HFF-Myc (cell line): ENCODE results near the gene TUFM.
"Not testable (repeated sequence)": the region's sequence is repeated elsewhere in the genome, so short reads cannot be mapped to it uniquely, and the experiment has no call there.

Experiments
- DNase-seq: peaks from one replicate; pipeline ENCODE4 v3.0.0-alpha.2; 2011; ENCODE audit warnings: low read depth; ENCODE audit errors: extremely low read depth
- H3K4me3 ChIP-seq: replicated peaks from 2 replicates; pipeline ENCODE4 v1.5.1; 2011; ENCODE audit warnings: low read depth, mild to moderate bottlenecking, control low read depth, low read length
- TF ChIP-seq, protein P1 (sequence below): IDR thresholded peaks from 2 replicates; pipeline ENCODE4 v1.5.1; 2012; ENCODE audit warnings: mild to moderate bottlenecking, low read depth, low read length, control low read depth; ENCODE audit errors: missing control alignments

The TUFM gene

DNA sequence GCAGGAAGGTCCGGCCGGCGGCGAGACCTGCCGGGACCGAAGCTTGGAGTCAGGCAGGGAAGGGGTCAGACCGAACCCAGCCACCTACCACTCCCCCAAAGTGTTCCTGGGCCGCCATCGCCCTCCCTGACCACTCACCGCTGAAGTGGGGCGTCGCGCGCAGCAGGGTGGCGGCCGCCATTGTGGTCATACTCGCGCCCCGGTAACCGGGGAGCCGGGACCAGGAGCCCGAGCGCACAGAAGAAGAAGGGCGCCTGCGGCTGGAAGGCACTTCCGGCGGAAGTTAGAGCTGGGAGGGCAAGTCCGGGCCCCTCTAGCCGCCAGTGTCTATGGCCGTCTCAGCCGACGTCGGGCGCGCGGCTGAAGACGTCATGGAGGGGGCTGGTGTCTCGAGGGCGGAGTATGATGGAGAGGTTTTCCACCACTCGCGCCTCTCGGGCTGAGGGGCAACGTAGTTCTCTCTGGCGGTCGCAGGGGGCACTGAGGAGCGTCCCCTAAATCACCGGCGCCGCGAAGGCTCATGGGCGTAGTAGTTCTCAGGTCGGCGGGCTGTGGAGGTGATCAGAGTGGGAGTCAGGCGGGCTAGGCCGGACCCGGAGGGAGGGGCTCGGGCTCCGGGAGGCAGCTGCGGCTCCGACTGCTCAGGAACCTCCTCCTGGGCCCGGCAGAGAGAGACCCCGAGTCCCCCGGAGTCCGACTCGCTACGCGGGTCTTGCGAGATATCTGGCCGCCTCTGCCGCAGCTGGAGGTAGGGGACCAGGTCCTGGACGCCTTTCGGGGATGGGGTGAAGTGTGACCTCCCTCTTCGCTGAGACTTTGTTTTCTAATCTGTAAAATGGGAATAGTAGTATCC is at the start of gene TUFM:
TUFM (minus strand) TSS at position 269 of the 853 bp plus-strand sequence; CDS start at position 190, 79 bp downstream.
- H3K4me3 ChIP-seq, result peak within 1 kb of the TSS; percentile 75
- peak; percentile 93 for DNase-seq

DNA sequence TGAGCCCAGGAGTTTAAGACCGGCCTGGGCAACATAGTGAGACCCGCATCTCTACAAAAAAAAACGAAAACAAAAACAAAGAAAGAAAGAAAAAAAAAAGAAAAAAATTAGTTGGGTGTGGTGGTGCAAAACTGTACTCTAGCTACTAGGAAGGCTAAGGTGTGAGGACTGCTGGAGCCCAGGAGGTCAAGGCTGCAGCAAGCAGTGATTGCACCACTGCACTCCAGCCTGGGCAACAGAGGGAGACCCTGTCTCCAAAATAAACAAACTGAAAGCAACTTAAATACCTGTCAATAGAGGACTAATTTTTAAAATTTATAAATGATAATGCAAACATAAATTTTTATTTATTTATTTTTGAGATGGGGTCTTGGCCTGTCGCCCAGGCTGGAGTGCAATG is 49.5 kb upstream of the TUFM start:
- DNase-seq, result no peak
- TF ChIP-seq, protein P1, sequence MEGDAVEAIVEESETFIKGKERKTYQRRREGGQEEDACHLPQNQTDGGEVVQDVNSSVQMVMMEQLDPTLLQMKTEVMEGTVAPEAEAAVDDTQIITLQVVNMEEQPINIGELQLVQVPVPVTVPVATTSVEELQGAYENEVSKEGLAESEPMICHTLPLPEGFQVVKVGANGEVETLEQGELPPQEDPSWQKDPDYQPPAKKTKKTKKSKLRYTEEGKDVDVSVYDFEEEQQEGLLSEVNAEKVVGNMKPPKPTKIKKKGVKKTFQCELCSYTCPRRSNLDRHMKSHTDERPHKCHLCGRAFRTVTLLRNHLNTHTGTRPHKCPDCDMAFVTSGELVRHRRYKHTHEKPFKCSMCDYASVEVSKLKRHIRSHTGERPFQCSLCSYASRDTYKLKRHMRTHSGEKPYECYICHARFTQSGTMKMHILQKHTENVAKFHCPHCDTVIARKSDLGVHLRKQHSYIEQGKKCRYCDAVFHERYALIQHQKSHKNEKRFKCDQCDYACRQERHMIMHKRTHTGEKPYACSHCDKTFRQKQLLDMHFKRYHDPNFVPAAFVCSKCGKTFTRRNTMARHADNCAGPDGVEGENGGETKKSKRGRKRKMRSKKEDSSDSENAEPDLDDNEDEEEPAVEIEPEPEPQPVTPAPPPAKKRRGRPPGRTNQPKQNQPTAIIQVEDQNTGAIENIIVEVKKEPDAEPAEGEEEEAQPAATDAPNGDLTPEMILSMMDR, result no peak
- no peak overlapping the region for H3K4me3 ChIP-seq

More for the DNA sequence above, at the start of gene TUFM:
- TF ChIP-seq, protein P1, result peak; percentile 48

DNA sequence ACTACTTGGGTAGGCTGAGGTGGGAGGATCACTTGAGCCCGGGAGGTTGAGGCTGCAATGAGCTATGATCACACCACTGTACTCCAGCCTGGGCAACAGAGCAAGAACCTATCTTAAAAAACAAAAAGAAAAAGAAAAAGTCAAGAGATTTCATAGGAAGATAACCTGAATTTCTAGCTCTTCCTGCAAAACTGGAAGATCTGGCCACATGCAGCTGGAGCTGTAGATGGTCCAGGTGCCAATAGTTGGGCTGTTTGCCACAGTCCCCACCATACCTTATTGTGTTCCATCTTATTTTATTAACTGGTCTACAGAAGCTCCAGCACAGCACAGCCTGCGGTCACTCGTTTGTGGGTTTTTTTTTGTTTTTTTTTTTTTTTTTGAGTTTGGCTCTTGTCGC is 47.1 kb upstream of the TUFM start:
- TF ChIP-seq, protein P1, result no peak

DNA sequence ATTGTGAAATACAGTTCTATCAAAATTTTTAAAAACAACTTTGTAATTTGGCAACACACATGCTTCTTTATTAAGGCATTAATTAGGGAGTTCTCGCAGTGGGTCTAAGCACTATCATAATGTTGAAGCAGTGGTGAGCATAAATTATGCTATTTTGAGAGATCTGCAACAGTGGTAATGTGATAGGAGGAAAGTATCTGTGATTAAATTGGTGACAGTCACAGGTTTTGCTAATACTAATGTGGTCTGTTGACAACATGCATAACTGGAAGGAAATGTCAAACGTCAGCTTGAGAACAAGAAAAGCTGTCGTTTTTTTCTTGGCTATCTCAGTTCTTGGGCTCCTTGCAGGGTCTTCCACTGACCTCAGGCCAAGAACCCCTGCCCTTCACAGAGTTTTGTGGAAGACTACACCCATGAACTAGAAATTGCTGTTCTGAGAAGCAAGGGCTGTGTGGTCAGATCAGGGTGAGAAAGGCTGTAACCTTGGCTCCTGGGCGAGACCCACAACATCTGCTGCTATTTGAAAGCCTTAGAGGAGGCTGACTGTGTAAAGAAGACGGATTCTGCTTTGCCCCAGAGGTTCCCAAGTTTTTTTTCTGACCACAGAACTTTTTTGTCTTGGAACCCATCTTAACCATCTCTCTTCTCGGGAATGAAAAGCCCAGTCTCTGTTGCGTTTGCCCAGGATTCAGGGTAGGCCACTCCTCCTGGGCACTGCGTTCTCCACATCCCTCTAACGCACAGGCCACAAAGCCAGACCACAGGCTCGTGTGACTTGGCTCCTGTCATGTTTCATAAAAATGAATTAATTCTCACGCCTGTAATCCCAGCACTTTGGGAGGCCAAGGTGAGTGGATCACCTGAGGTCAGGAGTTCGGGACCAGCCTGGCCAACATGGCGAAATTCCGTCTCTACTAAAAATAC is 46.1 kb upstream of the TUFM start:
- TF ChIP-seq, protein P1, result no peak
- no peak overlapping the region for H3K4me3 ChIP-seq
- DNase-seq, result no peak

More for the DNA sequence above, 47.1 kb upstream of the TUFM start:
- no peak for DNase-seq
- no peak overlapping the region for H3K4me3 ChIP-seq

DNA sequence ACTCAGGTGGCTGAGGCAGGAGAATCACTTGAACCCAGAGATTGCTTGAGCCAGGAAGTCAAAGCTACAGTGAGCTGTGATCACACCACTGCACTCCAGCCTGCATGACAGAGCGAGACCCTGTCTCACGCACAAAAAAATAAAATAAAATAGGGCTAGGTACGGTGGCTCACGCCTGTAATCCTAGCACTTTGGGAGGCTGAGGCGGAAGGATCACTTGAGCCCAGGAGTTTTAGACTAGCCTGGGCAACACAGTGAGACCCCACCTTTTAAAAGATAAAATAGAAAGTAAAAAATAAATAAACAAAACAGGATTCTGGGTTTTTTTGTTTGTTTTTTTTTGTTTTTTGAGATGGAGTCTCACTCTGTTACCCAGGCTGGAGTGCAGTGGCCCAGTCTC is 44.2 kb upstream of the TUFM start:
- DNase-seq, H3K4me3 ChIP-seq: not testable (repeated sequence)

DNA sequence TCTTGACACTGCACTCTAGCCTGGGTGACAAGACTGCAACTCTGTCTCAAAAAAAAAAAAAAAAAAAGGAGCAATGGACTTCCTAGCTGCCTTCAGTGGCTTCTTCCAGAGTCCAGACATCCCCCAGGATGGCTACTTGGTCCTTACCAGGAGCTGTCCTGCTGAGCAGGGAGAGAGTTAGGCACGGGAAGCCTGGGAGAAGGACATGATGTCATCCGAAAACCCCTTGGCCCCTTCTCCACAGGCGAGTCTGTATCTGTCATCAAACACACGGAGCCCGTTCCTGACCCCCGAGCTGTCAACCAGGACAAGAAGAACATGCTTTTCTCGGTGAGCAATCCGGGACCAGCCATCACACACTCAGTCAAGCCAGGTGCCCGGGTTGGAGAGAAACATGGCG is 40.8 kb upstream of the TUFM start:
- no peak overlapping the region for H3K4me3 ChIP-seq
- DNase-seq, result no peak
- TF ChIP-seq, protein P1, result no peak

DNA sequence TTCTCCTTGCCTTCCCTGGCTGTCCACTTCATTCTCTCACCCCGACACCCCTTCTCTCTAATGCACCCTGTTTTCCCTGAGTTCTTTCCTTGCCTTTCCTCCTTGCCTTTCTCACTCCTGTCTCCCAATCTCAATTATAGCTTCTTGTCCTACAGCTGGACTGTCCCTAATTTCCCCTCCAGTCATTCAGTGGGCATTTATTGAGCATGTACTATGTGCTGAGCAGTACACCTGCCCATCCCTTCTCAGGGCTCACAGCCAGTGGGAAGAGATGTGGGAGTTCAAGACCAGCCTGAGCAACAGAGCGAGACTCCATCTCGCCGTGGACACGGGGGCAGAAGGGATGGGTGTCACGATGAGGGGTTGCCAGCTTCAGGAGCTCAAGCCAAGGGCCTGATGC is 37.9 kb upstream of the TUFM start:
- DNase-seq, result no peak
- TF ChIP-seq, protein P1, result no peak
- H3K4me3 ChIP-seq, result no peak overlapping the region
